Activated T-cell treated with anti-CD3 and anti-CD28 coated beads, Interleukin-2, amount 50 U/mL, for 48 hours (primary cell): Measurements from ENCODE around the gene MEPCE.
A peak's percentile ranks its signal among the peaks of the same experiment; 100 is the strongest.
"Not testable (repeated sequence)": the region's sequence is repeated elsewhere in the genome, so short reads cannot be mapped to it uniquely, and the experiment has no call there.

Experiments used
- DNase-seq, 2 experiments: peaks; one replicate each; pipeline ENCODE4 v3.0.0-alpha.2; 2020

The MEPCE gene, protein sequence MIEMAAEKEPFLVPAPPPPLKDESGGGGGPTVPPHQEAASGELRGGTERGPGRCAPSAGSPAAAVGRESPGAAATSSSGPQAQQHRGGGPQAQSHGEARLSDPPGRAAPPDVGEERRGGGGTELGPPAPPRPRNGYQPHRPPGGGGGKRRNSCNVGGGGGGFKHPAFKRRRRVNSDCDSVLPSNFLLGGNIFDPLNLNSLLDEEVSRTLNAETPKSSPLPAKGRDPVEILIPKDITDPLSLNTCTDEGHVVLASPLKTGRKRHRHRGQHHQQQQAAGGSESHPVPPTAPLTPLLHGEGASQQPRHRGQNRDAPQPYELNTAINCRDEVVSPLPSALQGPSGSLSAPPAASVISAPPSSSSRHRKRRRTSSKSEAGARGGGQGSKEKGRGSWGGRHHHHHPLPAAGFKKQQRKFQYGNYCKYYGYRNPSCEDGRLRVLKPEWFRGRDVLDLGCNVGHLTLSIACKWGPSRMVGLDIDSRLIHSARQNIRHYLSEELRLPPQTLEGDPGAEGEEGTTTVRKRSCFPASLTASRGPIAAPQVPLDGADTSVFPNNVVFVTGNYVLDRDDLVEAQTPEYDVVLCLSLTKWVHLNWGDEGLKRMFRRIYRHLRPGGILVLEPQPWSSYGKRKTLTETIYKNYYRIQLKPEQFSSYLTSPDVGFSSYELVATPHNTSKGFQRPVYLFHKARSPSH

DNA sequence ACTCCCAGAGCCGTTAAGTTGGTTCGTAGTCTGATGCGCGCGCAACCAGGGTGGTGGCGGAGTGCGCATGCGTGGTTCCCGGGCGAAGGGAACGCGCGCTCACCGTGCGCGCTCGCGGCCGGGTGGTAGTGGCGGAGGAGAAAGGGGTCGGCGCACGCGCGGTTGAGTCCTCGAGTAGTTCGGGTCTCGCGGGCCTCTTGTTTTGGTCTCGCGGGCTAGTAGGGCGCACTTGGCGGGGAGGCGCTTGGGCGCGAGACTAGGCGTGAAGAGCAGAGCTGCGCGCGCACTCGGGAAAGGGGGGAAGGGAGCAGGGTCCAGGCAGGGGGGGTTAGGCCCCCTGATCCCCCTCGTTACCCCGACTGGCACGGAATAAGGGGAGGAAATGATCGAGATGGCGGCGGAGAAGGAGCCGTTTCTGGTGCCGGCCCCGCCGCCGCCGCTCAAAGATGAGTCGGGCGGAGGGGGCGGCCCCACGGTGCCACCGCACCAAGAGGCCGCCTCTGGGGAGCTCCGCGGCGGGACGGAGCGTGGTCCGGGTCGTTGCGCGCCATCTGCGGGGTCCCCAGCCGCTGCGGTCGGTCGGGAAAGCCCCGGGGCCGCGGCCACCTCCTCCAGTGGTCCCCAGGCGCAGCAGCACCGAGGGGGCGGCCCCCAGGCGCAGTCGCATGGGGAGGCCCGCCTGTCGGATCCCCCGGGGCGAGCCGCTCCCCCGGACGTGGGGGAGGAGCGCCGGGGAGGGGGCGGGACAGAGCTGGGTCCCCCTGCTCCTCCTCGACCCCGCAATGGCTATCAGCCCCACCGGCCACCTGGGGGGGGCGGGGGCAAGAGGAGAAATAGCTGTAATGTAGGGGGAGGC, at the start of gene MEPCE:
MEPCE (plus strand) TSS at position 195 of the 856 bp plus-strand sequence; CDS start at position 383, 188 bp downstream.
- peak; percentile 98 for DNase-seq

DNA sequence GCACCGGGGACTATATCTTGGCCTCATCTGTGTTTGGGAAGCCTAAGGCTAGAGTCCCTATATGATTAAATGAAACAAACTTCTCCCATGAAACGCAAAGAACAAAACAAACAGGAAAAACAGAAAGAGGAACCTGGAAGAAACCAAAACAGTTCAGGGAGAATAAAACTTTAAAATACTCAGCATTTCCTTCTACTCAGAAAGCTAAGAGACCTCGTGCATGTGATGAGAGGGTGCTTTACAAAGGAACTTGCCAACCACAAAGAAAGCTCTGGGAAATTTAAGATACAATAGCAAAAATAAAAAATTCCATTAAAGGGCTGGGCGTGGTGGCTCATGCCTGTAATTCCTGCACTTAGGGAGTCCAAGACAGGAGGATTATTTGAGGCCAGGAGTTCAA, 49.4 kb upstream of the MEPCE start:
- no peak for DNase-seq

DNA sequence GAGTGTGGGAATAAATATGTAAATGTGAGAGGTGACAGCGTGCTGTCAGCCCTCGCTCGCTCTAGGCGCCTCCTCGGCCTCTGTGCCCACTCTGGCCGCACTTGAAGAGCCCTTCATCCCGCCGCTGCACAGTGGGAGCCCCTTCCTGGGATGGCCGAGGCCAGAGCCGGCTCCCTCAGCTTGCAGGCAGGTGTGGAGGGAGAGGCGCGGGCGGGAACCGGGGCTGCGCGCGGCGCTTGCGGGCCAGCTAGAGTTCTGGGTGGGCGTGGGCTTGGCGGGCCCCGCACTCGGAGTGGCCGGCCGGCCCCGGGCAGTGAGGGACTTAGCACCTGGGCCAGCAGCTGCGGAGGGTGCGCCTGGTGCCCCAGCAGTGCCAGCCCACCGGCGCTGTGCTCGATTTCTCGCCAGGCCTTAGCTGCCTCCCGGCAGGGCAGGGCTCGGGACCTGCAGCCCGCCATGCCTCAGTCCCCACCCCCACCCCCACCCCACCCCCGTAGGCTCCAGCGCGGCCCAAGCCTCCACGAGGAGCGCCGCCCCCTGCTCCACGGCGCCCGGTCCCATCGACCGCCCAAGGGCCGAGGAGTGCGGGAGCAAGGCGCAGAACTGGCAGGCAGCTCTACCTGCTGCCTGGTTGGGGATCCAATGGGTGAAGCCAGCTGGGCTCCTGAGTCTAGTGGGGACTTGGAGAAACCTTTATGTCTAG, 47.9 kb upstream of the MEPCE start:
- DNase-seq, result not testable (repeated sequence)

DNA sequence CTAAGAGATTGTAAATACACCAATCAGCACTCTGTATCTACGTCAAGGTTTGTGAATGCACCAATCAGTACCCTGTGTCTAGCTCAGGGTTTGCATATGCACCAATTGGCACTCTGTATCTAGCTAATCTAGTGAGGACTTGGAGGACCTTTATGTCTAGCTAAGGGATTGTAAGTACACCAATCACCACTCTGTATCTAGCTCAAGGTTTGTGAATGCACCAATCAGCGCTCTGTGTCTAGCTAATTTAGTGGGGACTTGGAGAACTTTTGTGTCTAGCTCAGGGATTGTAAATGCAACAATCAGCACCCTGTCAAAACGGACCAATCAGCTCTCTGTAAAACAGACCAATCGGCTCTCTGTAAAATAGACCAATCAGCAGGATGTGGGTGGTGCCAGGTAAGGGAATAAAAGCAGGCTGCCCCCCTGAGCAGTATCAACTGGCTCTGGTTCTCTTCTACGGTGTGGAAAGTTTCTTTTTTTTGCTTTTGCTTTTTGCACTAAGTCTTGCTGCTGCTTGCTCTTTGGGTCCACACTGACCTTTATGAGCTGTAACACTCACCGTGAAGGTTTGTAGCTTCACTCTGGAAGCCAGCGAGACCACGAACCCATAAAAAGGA, 47.3 kb upstream of the MEPCE start:
- DNase-seq, result not testable (repeated sequence)

DNA sequence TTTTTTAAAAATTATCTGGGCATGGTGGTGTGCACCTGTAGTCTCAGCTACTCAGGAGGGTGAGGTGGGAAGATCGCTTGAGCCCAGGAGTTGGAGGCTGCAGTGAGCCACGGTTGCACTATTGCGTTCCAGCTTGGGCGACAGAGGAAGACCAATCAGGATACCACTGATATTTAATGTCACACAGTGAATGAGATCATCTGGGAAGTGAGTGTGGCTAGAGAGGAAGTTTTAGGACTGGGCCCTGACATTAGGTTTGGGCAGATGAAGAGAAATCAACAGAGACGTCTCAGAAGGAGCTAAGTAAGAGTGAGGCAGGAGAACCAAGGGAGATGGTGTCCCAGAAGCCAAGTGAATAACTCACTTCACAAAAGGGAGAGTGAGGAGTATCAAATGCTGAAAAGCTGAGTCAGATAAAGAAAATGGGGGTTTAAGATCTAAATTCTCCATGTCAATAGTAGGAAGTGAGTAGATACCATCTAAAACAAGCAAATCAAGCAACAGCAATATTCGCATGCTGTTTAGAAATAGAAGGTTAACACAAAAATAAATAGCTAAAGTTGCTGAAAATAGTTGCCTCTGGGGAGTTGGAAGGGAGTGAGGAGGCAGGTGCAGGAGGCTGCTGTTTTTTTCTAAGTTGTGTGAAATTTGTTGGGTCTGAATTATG, 44.9 kb upstream of the MEPCE start:
- DNase-seq, result no peak

DNA sequence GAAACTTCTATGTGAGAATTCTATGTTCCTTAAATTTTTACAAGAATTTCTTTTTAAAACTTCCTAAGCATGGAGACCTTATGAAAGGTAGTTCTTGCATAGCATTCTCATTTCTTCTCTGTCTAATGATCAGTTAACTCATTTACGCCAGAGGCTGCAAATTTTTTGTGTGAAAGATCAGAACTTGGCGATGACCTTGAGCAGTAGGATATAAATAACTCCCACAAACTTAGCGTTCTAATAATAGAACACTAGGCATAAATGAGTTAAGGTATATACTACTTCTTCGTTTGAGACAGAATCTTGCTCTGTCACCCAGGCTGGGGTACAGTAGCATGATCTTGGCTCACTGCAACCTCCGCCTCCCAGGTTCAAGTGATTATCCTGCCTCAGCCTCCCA, 42.7 kb upstream of the MEPCE start:
- no peak for DNase-seq

DNA sequence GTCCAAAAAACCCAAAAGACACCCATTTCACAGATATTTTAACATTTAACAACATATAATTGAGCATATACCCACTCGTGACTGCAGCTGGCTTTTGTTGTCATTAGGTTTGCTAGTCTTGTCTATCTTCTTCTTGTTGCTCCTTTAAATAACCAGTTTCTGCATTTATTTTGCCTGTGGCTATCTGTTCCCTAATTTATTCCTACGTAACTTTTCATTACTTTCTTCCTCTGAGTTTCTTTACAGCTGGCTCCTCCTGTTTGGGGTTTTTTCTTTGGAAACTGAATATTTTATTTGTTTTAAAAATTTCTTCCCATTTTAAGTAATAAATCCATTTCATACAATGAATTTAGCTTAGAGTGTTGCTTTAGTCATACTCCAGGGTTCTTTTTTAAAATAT, 41.9 kb upstream of the MEPCE start:
- no peak for DNase-seq

DNA sequence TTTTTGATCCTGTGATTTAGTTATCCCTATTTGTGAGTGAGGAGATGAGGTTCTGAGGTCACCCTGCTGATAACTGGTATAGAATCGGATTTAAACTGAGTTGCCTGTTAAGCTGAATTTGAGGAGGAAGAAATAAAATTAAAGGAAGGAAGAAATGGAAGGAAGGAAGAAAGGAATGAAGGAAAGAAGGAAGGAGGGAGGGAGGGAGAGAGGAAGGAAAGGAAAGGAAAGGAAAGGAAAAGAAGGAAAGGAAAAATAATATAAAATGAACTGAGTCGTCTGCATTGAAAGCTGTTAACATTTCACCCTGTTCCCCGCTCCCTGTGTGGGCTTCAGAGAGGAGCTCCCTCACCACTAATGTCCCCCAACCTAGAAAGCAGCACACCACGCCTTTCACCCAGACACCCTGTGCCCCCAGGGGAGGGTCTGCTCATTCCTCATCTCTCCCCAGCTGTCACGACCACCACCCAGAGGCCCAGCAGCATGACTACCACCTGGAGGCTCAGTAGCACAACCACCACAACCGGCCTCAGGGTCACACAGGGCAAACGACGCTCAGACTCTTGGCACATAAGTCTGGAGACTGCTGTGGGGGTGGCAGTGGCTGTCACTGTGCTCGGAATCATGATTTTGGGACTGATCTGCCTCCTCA, 40.1 kb upstream of the MEPCE start:
- DNase-seq, result no peak

DNA sequence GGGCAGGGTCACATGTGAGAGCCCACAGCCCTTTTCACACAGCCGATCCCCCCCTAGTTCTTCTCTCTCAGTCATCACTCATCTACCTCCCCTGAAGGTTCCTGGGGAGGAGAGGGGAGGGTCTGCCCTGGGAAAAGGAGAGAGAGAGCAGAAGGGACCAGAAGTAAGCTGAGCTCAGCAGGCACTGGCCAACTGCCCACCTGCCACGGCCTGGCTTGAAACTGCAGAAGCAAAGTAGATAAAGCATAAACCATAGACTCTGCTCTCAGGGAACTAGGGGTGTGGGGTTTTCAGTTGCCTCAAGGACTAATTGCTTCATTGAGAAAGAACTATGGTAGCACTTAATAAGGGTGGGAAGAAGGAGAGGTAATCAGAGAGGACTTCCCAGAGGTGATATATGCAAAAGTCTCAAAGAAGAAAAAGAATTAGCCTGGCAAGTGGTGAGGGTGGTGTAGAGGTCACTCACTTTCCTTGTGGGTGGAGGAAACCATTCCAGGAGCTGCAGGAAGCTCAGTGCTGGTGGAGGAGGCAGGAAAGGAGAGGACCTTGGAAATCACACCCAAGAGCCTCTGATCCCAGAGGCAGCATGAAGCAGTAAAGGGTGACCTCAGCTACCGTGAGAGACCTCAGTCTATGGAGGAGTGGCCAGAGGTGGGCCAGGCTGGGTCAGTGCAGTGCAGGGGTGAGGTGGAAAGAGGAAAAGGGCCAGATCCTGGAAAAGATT, 39.2 kb upstream of the MEPCE start:
- no peak for DNase-seq

DNA sequence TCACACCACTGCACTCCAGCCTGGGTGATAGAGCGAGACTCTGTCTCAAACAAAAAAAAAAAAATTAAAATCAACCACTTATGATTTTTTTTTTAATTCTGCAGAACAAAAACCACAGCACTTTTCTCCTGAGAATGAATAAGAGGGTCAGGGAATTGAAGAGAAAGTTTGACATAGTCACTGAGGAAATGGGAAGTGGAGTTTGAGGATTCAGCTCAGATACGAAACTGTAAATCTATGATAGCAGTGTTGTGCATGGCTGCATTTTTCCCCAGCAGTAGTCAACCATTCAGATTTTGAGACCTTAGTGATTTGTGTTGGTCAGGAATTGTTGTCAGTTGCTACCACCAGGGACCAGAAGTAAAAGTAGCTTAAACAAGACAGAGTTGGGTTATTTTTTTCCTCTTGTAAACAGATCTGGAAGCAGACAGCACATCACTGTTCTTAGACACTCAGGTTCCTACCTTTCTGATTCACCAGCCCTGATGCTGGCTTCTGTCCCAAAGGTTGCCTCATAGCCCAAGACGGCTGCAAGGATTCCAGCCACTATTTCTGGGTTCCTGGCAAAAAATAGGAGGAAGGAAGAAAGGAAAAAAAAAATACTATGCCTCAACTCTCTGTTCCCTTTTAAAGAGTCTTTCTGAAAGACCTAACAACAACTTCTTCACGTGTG, 36.3 kb upstream of the MEPCE start:
- DNase-seq, result no peak

DNA sequence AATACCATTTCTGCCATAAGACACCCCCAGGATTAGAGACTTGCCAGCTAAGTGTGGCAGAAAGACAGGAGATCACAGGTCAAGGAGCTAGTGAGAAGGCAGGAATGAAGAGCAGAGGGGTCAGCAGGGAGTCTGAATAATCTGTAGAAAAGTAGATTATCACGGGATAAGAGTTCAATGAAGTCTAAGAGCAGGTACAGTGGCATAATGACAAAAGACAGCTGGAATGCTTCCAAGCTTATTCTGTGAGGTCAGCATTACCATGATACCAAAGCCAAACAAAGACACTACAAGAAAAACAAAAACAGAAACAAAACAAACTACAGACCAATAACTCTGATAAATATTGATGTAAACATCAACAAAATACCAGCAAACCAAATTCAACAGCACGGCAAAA, 35.6 kb upstream of the MEPCE start:
- no peak for DNase-seq

DNA sequence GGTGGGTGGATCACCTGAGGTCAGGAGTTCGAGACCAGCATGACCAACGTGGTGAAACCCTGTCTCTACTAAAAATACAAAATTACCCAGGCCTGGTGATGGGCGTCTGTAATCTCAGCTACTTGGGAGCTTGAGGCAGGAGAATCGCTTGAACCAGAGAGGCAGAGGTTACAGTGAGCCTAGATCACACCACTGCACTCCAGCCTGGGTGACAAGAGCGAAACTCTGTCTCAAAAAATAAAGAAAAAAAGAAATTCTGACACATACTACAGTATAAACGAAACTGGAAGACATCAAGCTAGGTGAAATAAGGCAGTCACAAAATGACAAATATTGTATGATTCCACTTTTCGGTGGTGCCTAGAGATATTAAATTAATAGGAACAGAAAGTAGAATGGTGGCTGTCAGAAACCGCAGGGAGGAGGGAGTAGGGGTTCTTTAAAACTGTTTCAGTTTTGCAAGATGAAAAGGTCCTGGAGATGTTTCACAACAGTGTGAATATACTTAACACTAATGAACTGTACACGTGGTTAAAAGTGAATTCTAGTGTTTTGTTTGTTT, 33.1 kb upstream of the MEPCE start:
- DNase-seq, result peak in 1 of 2 experiments; percentile 55

DNA sequence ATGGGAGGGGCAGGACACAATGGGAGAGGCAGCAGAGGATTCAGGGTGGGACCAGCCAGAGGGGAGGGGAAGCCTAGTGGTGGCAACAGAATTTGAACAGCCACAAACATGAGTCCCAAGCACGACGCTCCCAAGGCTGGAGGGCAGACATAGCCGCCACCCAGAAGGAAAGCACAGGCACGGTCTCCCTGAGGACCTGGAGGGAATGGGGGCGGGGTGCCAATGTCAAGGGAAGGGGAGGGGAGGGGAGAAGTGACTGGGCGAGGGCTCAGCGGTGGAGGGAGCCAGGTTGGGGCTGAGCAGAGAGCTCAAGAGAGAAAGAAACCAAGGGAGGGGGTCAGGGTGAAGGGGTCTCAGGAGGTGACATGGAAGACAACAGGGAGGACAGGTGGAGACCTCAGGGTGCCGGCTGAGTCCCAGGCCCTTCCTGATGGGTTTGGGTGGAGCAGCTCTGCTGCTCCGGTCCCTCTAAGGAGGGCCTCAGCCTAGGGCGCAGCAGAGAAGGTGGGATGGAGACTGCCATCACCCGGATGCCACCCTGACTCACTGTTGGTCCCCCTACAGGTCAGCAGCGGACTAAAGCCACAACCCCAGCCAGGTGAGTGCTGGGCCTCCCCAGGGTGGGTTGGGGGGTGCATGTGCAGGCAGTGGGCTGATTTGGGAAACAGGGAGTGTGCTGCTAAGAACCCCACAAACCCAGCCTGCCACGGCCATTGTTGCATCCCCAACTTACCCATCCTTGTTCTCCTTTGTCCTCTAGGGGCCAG, 32.1 kb upstream of the MEPCE start:
- DNase-seq, result no peak

DNA sequence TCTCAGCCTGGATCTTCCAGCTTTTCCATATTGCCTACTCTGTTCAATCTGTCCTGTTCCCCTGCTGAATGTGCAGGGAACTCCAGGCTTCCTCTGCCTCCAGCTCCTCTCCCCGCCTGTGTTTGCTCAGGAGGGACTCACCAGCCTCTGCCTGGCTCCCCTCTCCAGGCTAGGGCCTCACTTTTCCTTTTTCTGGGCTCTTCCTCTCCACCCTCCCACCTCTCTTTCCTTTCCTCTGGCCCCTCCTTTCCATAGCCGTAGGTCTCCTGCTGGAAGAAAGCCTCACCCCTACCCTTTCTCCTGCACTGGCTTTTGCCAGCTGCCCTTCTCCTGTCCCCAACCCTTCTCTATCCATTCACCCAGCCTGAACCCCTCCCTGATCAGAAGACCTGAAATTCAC, 31.4 kb upstream of the MEPCE start:
- DNase-seq, result no peak

DNA sequence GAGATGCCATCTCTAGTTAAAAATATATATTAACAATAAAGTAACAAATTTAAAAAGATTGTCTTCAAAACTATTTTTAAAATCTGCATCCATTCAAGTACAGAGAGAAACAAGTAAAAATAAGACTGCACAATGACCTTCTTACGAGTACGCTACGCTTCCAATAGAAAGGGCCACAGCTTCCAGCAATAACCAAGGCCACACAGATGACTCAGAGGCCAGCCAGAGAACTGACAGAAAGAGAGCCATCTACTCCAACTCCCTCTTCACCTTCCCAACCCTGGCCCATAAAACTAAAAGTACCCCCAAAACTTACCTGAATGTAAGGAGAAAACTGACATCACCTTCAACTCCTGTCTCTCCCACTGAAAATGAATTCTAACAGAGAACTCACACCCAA, 29.6 kb upstream of the MEPCE start:
- no peak for DNase-seq

DNA sequence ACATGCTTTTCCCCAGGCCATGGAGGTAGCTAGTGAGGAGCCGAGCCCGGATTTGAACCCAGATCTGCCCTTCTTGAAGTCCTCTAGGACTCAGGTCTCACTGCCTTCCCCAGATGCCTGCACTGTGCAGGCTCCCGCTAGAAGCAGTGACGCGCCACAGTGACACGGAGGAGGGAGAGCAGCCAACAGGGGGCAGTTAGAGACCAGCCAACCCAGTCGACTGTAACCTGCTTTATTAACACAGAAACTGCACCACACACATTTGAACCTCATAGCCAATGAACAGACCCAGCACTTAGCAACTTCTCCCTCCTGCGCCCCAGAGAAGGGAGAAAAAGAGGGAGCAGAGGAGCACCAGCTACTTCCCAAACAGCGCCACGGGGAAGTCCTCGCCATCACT, 29.0 kb upstream of the MEPCE start:
- no peak for DNase-seq

DNA sequence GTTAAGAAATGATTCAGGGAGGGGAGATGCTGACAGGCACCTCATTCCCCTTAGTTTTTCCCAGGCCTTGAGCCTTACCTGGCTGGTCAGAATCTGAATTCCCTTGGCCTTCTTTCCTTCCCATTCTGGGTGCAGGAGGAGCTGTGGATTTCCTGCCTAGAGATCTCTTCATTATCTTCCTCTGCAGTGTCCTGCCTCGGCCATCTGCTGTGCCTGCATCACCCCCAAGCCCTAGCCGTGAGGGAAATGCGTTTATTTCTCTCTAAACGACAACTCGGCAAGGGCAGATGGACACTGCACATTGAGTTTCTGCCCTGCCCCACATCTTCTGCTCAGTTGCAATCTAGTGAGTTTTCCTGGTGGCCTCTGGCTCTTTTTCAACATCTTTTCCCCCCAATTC, 27.8 kb upstream of the MEPCE start:
- no peak for DNase-seq

DNA sequence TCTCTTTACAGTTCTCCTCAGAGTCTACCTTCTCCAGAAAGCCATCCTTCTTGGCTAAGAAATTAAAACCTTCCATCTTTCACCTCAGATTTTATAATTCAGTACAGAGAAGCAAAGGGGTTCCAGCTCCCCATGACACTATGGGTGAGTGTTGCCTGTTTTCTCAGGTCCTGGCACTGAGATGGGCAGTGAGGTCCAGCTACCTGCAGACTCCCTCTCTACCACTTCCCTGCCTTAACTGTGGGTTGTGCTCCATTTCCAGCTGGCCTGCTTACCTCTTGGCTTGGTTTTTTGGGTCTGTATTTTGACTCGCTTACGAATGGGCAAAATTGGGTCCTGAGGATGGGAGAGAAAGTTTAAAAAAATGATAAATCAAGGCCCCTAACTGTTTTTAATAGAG, 27.4 kb upstream of the MEPCE start:
- no peak for DNase-seq

DNA sequence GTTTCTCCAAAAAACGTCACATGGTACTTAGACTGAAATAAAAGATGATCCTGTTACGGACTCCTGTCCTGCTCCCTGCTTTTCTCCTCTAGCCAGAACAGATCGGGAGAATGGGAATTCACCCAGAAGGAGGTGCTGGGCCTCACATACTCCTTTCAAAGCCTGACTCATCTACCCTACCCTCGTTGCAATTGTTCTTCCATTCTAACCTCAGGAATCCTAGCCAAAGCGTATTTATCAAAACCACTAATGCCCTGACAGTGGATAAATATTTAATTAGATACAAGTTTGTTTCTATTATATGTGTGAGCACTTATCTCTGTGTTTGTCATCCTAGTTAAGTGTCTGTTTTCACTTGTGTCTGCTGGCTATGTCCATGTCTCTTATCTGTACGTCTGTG, 22.9 kb upstream of the MEPCE start:
- no peak for DNase-seq
